ENCODE data around the gene SAFB.

DNA sequence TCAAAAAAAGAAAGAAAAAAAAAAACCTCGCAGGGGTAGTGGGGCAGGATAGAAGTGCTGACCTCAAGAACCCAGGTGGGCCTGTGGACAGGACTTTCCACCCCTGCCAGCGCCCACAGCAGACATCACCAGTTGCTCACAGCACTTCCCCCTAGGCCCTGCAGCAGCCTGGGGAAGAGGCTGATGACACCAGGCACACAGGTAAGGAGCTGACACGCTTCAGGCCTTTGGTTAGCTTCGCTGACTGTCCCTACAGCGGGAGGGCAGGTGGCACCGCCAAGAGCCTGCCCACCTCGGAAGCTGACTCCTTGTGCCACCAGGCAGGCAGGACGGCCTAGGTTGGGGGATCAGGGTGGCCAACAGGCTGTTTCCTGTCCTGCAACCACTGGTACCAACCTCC is 88.1 kb downstream of the SAFB start:
- TF ChIP-seq, protein P1, sequence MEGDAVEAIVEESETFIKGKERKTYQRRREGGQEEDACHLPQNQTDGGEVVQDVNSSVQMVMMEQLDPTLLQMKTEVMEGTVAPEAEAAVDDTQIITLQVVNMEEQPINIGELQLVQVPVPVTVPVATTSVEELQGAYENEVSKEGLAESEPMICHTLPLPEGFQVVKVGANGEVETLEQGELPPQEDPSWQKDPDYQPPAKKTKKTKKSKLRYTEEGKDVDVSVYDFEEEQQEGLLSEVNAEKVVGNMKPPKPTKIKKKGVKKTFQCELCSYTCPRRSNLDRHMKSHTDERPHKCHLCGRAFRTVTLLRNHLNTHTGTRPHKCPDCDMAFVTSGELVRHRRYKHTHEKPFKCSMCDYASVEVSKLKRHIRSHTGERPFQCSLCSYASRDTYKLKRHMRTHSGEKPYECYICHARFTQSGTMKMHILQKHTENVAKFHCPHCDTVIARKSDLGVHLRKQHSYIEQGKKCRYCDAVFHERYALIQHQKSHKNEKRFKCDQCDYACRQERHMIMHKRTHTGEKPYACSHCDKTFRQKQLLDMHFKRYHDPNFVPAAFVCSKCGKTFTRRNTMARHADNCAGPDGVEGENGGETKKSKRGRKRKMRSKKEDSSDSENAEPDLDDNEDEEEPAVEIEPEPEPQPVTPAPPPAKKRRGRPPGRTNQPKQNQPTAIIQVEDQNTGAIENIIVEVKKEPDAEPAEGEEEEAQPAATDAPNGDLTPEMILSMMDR (IDR thresholded peaks at IDR 0.05): no peak
- no peak for TF ChIP-seq EP300 (IDR thresholded peaks at IDR 0.05)
- no peak for TF ChIP-seq POLR2A (IDR thresholded peaks at IDR 0.05)
- TF ChIP-seq POLR2AphosphoS5 (IDR thresholded peaks at IDR 0.05): no peak
